Measurements from ENCODE around the gene CELA3B.
"Not testable (repeated sequence)": the region's sequence is repeated elsewhere in the genome, so short reads cannot be mapped to it uniquely, and the experiment has no call there.

Gene CELA3B

GRCh38 chr1:22014575-22015206, 37.9 kb downstream of the CELA3B start:
- not testable (repeated sequence) for DNase-seq

- peak; percentile 62 for DNase-seq
Observed at GRCh38 chr1:22018583-22019559, 42.0 kb downstream of the CELA3B start.

- DNase-seq = no peak
Observed at GRCh38 chr1:22021061-22021460, 44.2 kb downstream of the CELA3B start.

GRCh38 chr1:22024485-22025367, 47.9 kb downstream of the CELA3B start:
- peak; percentile 89 for DNase-seq

- peak; percentile 94 for DNase-seq
Observed at GRCh38 chr1:22025368-22026155, 48.7 kb downstream of the CELA3B start.

GRCh38 chr1:22026924-22027289, 50.1 kb downstream of the CELA3B start:
- DNase-seq = peak; percentile 45

GRCh38 chr1:22030057-22030456, 53.2 kb downstream of the CELA3B start:
- DNase-seq = no peak

- no peak for DNase-seq
Observed at GRCh38 chr1:22030473-22030872, 53.7 kb downstream of the CELA3B start.

- DNase-seq = peak; percentile 40
Observed at GRCh38 chr1:22031214-22031962, 54.6 kb downstream of the CELA3B start.

GRCh38 chr1:22034834-22035233, 58.0 kb downstream of the CELA3B start:
- not testable (repeated sequence) for DNase-seq

- DNase-seq = no peak
Observed at GRCh38 chr1:22037520-22037919, 60.7 kb downstream of the CELA3B start.

- DNase-seq = no peak
Observed at GRCh38 chr1:22038036-22038435, 61.2 kb downstream of the CELA3B start.
